Psoas muscle (tissue), 8 donors: ENCODE data around the gene ARL5A. TPM values are rescaled to one million over a fixed set of nuclear protein-coding genes. Genes with fewer than 3 reads are reported as not detected.

Experiments used
- ATAC-seq, 4 donors: fragments of 200-7000 bp; cut with Tn5 transposase; one replicate each; pipeline ENCODE4 v1.9.1; 2020; ENCODE audit warnings: moderate library complexity in 3 of 4, mild to moderate bottlenecking in 2 of 4
- DNase-seq, 2 donors: peaks; one replicate each; pipeline ENCODE4 v3.0.0-alpha.2; 2020
- H3K27ac ChIP-seq: fragments of 200-600 bp; one replicate; pipeline ENCODE4 v1.8.0; 2022
- H3K27me3 ChIP-seq, 3 donors: fragments of 200-600 bp in 1 of 3; one replicate each; pipeline versions ENCODE4 v1.6.1 to v1.8.0; 2013 to 2022; ENCODE audit warnings: low read length in 2 of 3, mild to moderate bottlenecking in 2 of 3, moderate library complexity in 1 of 3; ENCODE audit not compliant: insufficient read depth in 3 of 3
- H3K36me3 ChIP-seq, 2 donors: fragments of 200-600 bp in 1 of 2; one replicate each; pipeline versions ENCODE4 v1.6.1 to v1.8.0; 2013 to 2022; ENCODE audit warnings: low read depth in 1 of 2, mild to moderate bottlenecking in 1 of 2, moderate library complexity in 1 of 2; ENCODE audit not compliant: insufficient read depth in 1 of 2
- H3K4me1 ChIP-seq: fragments of 200-600 bp; one replicate; pipeline ENCODE4 v1.8.0; 2022
- H3K4me3 ChIP-seq: fragments of 200-600 bp; one replicate; pipeline ENCODE4 v1.8.0; 2022; ENCODE audit warnings: mild to moderate bottlenecking
- H3K9me3 ChIP-seq: fragments of 200-600 bp; one replicate; pipeline ENCODE4 v1.8.0; 2022
- WGBS, 3 donors: extraction: QIAGEN DNeasy Blood & Tissue Kit; methylation state at CpG; one replicate each; pipeline versions ENCODE4 v1.1.6 to v1.1.7; 2013; 5-methylcytosine and 5-hydroxymethylcytosine counted together
- intact Hi-C, 2 donors: fragments of 100-400 bp; cut with DNase I; formaldehyde crosslinking; loops; one replicate each; pipeline versions ENCODE4 v1.11.0 to v1.14.2; 2022
- polyA plus RNA-seq, 3 donors: library from polyadenylated mRNA; stranded (reverse); fragments of 200-250 nt; gene quantifications; one replicate each; pipeline ENCODE4 v1.2.3, GENCODE V29; 2013
- total RNA-seq, 4 donors: library from RNA; stranded (reverse); fragmentation: NEBNext Ultra II Directional in 2 of 4; extraction: Animal tissue kit (Norgen Biotek cat#: 25700) in 2 of 4; gene quantifications; one replicate each; pipeline versions ENCODE4 v1.2.1 to v1.2.4, GENCODE V29; 2021 to 2023
- TF ChIP-seq, protein P1 (sequence below): fragments of 200-600 bp; IDR thresholded peaks from one replicate; pipeline ENCODE4 v1.8.0; 2022; ENCODE audit warnings: antibody characterized with exemption
- donor health status: healthy with polysubstance abuse.
- donor health status: DM: no; HTN: no; CAD: no; lungs with moderate emphysema.
- donor health status: Bipolar disorder and iron deficiency.
- donor health status: healthy.
- donor health status: DM: yes; HTN: yes; CAD: no.
- donor health status: DM: no; HTN: no; CAD: no.
- donor health status: DM: no; HTN: no; CAD: no.
- donor health status: DM: yes; HTN: yes; CAD: no.

ARL5A gene
- total and polyA plus RNA-seq, 7 donors: 11.8 to 71.9 (median 46.3) TPM

- ATAC-seq (no peak), DNase-seq (no peak)
- Histone ChIP-seq H3K4me1 (peaks cover 26% of the 10 kb centered on the region), H3K36me3 (peaks cover 4 to 23% of the 10 kb centered on the region in 2 donors), H3K27ac (peak overlapping the region; percentile 9), H3K4me3 (no peak overlapping the region), H3K27me3 (no peaks in the 10 kb centered on the region), H3K9me3 (no peaks in the 10 kb centered on the region)
- TF ChIP-seq, protein P1, sequence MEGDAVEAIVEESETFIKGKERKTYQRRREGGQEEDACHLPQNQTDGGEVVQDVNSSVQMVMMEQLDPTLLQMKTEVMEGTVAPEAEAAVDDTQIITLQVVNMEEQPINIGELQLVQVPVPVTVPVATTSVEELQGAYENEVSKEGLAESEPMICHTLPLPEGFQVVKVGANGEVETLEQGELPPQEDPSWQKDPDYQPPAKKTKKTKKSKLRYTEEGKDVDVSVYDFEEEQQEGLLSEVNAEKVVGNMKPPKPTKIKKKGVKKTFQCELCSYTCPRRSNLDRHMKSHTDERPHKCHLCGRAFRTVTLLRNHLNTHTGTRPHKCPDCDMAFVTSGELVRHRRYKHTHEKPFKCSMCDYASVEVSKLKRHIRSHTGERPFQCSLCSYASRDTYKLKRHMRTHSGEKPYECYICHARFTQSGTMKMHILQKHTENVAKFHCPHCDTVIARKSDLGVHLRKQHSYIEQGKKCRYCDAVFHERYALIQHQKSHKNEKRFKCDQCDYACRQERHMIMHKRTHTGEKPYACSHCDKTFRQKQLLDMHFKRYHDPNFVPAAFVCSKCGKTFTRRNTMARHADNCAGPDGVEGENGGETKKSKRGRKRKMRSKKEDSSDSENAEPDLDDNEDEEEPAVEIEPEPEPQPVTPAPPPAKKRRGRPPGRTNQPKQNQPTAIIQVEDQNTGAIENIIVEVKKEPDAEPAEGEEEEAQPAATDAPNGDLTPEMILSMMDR: no peak
- intact Hi-C loops: loop anchor here in 1 of 2 donors (5.0 kb wide), 1 partner anchor 35 kb away; no protein-coding TSS in a partner anchor
- 97 to 99% (median 97%) methylated on average over 3 of the region's 3 CpGs for WGBS, 3 donors
Measured at GRCh38 chr2:151777487-151777886, 50.7 kb downstream of the ARL5A start.

DNA sequence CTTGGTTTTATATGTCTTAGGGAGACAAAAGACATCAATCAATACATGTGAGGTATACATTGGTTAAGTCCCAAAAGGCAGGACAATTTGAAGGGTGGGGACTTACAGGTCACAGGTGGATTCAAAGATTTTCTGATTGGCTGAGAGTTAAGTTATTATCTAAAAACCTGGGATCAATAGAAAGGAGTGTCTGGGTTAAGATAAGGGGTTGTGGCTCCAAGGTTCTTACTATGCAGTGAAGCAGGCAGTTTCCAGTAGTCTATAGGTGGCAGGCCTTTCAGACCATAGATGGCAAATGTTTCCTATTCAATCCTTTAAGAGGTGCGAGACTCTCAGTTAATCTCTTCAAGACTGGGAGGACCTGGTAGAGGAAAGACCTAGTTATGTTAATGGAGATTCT lies 51.9 kb downstream of the ARL5A start:
- DNase-seq (no peak), ATAC-seq (no peak)
- Histone ChIP-seq H3K4me3 (no peak overlapping the region), H3K27me3 (no peaks in the 10 kb centered on the region), H3K4me1 (peaks cover 31% of the 10 kb centered on the region), H3K9me3 (no peaks in the 10 kb centered on the region), H3K36me3 (peaks cover 4 to 12% of the 10 kb centered on the region in 2 donors), H3K27ac (no peak overlapping the region)
- intact Hi-C loops: loop anchor here in 1 of 2 donors (5.0 kb wide), 1 partner anchor 36 kb away; no protein-coding TSS in a partner anchor
- TF ChIP-seq, protein P1: no peak
- WGBS, 3 donors: 95 to 98% (median 96%) methylated on average over 1 of the region's 1 CpG

DNA sequence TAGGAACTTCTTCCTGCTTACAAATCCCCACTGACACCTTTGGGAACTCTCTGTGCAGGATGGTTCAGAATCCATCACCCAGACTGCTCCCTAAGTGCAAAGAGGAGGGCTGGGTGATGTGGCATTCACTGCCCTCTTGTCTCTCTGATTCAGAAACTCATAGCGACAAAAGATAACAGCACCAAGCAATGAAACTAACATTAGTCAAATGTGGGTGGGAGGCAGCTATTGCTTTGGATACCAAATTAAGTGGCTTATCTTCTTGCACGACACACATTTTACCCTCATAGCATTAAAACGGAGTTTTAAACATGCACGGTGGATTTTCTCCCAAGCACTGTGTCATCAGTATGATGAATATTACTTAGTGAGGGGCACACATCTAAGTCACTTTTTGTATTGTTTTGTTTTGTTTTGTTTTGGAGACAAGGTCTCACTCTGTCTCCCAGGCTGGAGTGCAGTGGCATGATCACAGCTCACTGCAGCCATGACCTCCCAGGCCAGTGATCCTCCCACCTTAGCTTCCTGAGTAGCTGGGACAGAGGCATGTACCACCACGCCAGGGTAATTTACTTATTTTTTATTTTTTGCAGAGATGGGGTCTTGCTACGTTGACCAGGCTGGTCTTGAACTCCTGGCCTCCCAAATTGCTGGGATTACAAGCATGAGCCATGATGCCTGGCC lies 53.0 kb downstream of the ARL5A start:
- Histone ChIP-seq H3K36me3 (peaks cover 4 to 7% of the 10 kb centered on the region in 2 donors), H3K9me3 (no peaks in the 10 kb centered on the region), H3K27me3 (no peaks in the 10 kb centered on the region), H3K4me1 (peaks cover 40% of the 10 kb centered on the region), H3K4me3 (peak overlapping the region; percentile 2), H3K27ac (peak overlapping the region; percentile 82)
- DNase-seq: no peak
- 76 to 80% (median 77%) methylated on average over 6 of the region's 6 CpGs for WGBS, 3 donors
- ATAC-seq: no peak
- intact Hi-C loops: loop anchor here in 1 of 2 donors (5.0 kb wide), 1 partner anchor 37 kb away; no protein-coding TSS in a partner anchor
- TF ChIP-seq, protein P1: no peak

GRCh38 chr2:151774506-151774905 lies 53.7 kb downstream of the ARL5A start:
- WGBS, 3 donors: 11 to 16% (median 11%) methylated on average over 3 of the region's 3 CpGs
- Histone ChIP-seq H3K9me3 (no peaks in the 10 kb centered on the region), H3K27me3 (no peaks in the 10 kb centered on the region), H3K4me1 (peaks cover 44% of the 10 kb centered on the region), H3K27ac (peak overlapping the region; percentile 82), H3K36me3 (peaks cover 1 to 4% of the 10 kb centered on the region in 2 donors), H3K4me3 (peak overlapping the region; percentile 2)
- no peak for DNase-seq
- intact Hi-C loops: loop anchor here in 1 of 2 donors (5.0 kb wide), 1 partner anchor 47 kb away; no protein-coding TSS in a partner anchor
- peak; percentile 49 to 71 (median 62) for ATAC-seq
- TF ChIP-seq, protein P1: no peak
